GM18907 (cell line): ENCODE data around the gene CHMP1A.

Source experiments
- ATAC-seq: cut with Tn5 transposase; IDR thresholded peaks from one replicate; pipeline ENCODE4 v1.9.1; 2021; ENCODE audit warnings: mild to moderate bottlenecking, moderate library complexity; ENCODE audit not compliant: unreplicated experiment

CHMP1A gene

GRCh38 chr16:89607453-89607852 lies 50.1 kb downstream of the CHMP1A start:
- ATAC-seq, result no peak

GRCh38 chr16:89606006-89606405 lies 51.5 kb downstream of the CHMP1A start:
- ATAC-seq, result no peak

GRCh38 chr16:89605186-89605970 lies 52.1 kb downstream of the CHMP1A start:
- no peak for ATAC-seq

- ATAC-seq, result no peak
Observed at GRCh38 chr16:89604764-89605163, 52.7 kb downstream of the CHMP1A start.

GRCh38 chr16:89602952-89603590 lies 54.4 kb downstream of the CHMP1A start:
- ATAC-seq, result no peak

DNA sequence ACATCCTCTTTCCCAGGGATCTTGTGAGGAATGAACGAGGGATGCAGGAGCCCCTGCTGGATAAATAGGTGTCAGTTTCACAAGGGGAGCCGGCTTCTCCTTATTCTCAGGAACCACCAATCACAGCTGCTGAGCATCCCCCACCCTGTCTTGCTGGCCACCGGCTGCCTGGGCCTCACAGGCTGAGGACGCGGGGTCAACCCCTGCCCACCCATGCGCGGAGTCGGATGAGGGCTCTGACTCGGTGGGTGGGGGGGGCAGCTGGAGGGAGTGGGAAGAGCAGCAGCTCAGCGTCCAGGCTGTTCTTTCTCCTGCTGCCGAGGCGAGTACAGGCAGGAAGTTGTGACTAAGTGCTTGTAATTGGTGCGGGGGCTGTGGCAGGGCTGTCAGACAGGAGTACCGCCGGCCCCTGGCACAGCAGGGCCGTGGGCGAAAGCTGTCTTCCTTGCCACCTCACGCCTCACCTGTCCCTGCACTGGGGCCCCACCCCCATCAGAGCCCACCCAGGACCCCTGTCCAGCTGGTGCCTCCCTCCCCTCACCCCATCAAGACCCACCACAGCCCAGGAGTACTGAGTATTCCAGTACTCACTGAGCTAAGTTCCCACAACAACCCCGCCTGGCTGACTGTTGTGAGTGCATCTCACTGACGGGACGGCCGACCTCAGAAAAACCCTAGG lies 55.1 kb downstream of the CHMP1A start:
- no peak for ATAC-seq

DNA sequence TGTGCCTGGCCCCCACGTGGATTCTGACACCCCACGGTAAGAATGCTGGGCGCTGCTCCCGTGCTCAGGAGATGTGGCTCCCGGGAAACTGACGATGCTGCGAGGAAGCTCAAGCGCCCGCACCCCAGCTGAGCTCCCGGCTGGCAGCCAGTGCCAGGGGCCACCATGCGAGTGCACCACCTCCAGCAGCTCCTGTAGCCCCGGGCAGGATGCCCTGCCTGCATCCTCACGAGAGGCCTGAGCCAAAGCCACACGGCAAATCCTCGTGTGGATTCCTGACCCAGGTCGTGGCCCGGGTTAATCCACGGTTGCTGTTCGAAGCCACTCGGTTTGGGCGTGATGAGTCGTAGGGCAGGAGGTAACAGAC lies 55.6 kb downstream of the CHMP1A start:
- ATAC-seq, result no peak

DNA sequence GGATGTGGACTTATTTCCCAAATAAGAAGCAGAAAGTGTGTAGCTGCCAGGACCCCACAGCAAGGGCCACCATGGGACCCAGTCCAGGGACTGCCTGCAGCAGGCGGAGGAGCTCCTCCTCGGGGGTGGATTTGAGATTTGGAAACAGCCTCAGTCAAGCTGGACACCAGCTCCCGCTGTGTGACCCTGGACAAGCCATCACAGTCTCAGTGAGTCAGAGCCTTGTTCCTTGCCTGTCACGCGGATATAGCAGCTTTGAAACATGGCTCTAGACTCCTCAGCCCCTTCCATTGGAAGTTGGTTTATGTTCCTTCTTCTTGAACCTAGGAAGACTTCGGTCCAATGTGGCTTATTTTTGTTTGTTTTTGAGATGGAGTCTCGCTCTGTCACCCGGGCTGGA lies 56.6 kb downstream of the CHMP1A start:
- no peak for ATAC-seq

- ATAC-seq, result no peak
Observed at GRCh38 chr16:89600427-89600826, 57.1 kb downstream of the CHMP1A start.

DNA sequence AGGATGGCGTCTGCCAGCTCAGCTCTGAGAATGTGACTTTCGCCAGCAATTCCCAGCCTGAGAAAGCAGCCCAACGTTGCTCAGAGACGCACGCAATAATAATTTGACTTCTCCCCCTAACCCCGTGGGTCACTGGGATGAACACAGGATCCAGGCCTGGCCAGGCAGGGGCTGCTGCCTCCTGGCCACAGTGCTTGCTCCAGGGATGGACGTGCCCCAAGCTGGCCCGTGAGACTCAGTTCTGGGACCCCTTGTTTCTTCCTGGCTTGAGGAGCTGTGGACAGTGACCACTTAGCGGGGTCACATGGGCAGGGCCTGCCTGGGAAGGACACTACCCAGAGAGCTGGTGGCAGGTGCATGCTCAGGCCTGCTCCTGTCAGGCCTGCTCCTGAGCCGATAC lies 57.6 kb downstream of the CHMP1A start:
- no peak for ATAC-seq

GRCh38 chr16:89599451-89599858 lies 58.1 kb downstream of the CHMP1A start:
- no peak for ATAC-seq

DNA sequence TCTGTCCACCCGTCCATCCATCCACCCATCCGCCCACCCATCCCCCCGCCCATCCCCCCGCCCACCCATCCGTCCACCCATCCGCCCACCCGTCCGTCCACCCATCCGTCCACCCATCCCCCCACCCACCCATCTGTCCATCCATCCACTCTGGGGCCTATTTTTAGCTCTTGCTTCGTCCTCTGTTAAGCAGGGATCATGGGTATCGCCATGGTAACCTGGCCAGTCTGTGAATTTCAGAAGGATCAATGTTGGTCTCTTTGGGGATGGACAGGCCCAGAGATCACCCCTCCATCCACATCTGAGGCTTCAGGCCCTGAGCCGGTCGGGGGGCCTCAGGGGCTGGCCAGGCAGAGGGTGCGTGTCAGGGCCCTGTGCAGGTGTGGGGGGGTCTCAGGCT lies 59.3 kb downstream of the CHMP1A start:
- no peak for ATAC-seq

DNA sequence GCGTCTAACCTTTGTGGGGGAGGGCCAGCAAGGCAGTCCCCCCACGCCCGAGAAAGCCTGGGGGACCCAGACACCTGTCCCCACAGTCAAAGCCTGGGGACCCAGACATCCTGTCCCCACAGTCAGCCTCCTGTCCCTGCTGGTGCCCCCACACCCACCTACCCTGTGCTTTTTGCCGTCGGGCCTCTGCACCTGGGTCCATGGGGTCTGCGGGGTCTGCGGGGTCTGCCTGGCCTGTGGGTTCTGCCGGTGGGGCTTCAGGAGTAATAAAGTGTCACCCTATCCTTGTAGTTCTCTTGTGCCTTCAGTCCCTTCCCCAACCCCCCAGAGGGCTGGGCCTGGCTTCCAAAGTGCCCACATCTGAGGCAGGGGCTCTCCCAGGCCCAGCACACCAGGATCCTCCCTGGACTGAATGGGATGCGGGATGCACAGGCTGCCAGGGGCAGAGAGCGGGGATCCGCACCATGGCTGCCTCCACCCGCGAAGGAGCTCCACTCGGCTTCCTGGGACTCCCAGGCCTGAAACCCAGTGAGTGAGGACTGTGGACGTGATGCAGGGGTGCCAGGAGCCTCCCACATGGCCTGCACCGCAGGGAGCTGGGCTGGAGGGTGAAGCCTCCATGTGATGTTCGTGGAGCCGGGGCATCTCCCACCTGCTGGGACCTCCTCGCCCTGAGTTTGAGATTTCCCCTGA lies 60.4 kb downstream of the CHMP1A start:
- ATAC-seq, result no peak

- no peak for ATAC-seq
Observed at GRCh38 chr16:89596061-89596689, 61.3 kb downstream of the CHMP1A start.

DNA sequence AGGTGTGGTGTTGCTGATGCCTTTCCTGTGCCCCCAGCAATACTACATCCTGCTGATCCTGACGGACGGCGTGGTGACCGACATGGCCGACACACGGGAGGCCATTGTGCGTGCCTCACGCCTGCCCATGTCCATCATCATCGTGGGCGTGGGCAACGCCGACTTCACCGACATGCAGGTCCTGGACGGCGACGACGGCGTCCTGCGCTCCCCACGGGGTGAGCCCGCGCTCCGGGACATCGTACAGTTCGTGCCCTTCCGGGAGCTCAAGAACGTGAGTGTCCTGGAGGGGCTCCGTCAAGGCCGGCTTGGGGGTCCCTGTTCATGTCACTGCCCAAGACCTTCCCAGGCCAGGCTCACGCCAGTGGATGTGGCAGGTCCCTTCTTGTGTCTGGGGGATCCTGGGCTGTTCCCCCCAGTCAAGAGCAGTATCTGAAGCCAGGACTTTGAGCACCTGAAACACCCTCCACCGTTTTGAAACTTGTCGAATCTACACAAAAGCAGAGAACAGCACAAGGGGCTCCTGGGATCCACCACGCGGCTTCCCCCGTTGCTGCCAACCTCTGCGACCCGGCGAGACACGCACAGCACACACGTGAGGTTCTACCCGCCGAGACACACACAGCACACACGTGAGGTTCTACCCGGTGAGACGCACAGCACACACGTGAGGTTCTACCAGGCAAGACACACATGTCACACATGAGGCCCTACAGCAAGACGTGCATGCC lies 62.0 kb downstream of the CHMP1A start:
- no peak for ATAC-seq
